GM18502 (cell line): ENCODE results near the gene P2RX7.
"Not testable (repeated sequence)": the region's sequence is repeated elsewhere in the genome, so short reads cannot be mapped to it uniquely, and the experiment has no call there.

ENCODE experiments used
- ATAC-seq: cut with Tn5 transposase; IDR thresholded peaks from one replicate; pipeline ENCODE4 v1.9.1; 2021; ENCODE audit warnings: mild to moderate bottlenecking; ENCODE audit not compliant: unreplicated experiment, poor library complexity

Gene P2RX7

DNA sequence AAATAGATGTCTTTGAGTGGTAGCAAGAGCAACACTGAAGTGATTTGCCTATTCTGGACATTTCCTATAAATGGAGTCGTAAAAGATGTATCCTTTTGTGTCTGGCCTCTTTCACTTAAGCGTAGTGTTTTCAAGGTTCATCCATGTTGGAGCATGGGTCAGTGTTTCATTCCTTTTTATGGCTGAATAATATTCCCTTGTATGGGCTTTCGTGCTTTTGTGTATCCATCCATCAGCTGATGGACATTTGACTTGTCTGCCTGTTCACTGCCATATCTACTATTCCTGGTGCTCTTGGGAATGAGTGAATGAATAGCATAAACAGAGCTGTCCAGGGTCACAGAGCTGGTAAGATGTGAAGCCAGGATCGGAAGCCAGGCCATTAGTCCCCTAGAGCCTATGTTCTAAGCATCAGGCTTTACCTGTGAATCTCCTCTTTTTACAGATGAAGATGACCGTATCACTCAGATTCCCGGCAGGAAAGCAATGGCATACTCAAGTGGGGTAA is 1.8 kb upstream of the P2RX7 start:
- ATAC-seq: no peak

DNA sequence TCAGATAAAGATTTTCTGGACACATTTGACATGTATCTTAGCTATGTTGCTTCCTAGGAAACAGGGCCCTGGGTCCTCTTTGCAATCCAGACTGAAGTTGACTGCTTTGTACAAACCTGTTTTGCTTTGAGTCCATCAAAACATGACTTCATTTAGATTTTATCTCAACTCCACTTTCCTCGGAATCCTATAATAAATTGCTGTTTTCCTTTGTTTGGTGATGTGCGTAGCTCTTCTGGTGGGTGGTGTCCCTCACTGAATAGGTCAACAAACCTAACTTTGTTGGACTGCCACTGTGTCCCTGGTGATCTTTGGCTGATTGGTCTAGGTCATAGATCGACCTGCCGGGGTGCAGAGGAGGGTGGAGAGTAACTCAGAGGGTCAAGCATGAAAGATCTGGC is 735 bp upstream of the P2RX7 start:
- ATAC-seq: no peak

DNA sequence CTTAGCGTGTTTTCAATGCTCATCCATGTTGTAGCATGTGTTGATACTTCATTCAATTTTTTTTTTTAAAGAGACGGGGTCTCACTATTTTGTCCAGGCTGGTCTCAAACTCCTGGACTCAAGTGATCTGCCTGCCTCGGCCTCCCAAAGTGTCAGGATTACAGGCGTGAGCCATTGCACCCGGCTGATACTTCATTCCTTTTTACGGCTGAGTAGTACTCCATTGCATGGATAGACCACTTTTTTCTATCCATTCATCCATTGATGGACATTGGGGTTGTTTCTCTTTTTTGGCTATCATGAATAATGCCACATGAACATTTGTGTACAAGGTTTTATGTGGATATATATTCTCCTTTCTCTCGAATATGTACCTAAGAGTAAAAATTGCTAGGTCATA is 1.2 kb downstream of the P2RX7 start:
- ATAC-seq: no peak

DNA sequence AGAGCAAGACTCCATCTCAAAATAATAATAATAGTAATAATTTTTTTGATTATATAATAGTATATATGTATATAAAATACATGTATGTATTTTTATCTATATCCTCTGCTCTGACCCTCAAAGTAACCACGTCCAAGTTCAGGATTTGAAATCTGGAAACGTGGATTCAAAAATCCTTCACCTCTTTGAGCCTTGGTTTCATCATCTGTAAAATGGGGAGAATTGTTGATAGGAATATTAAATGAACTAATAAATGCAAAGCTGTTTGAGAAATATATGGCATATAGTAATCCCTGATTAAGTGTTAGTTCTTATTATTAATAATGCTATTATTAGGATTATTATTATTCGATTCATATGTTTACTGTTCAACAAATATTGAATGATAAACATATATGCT is 2.6 kb downstream of the P2RX7 start:
- no peak for ATAC-seq

DNA sequence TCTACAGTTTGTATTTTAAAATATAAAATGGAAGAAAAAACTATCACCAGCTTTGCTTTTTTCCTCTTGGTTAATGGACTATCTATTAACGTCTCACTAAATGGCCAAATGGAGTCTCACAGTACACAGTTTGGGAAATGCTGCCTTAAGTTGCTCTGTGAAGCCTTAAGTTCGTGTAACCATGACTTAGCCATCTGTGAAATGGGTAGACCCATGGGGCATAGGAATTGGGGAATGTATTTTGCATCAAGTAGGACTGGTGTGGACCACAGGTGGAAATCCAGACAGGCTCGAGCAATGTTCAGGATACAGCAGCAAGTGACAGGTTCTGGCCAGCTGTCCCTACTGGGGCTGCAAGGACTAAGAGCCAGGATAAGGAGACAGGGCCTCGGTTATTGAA is 4.8 kb downstream of the P2RX7 start:
- no peak for ATAC-seq

DNA sequence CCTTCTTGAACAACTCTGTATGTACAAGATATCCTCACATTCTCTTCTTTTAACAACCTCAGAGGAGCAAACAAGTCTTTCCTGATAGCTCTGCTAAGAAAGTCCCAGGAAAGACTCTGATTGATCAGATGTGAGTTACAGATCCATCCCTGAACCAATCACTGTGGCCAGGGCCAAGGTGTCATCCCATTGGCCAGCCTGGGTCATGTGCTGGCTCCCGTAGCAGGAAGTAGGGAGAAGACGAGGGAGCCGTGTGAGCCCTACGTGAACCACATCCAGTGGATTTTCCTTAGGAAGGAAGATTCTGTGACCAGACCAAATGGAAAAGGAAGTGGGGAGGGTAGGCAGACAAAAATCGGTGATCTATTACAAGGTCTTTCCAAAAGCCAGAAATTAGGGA is 5.6 kb downstream of the P2RX7 start:
- ATAC-seq: no peak

DNA sequence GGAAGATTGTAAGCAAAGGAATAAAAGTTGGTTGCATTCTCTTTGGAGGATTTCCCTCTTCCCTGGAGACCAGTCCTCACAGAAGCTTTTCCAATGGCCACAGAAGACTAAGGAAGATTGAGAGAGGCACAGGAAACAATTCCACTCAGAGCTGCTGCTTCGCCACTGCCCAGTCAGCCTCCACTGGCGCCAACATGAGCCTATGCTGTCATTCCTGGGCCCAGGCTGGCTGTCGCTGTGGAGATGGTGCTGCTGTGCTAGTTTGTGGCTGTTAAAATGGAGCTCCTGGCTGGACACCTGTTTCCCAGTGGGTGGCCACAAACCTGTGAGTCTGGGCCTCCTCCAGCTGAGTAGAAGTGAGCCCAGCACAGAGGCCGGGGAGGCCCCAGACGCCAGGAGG is 6.6 kb downstream of the P2RX7 start:
- ATAC-seq: no peak

DNA sequence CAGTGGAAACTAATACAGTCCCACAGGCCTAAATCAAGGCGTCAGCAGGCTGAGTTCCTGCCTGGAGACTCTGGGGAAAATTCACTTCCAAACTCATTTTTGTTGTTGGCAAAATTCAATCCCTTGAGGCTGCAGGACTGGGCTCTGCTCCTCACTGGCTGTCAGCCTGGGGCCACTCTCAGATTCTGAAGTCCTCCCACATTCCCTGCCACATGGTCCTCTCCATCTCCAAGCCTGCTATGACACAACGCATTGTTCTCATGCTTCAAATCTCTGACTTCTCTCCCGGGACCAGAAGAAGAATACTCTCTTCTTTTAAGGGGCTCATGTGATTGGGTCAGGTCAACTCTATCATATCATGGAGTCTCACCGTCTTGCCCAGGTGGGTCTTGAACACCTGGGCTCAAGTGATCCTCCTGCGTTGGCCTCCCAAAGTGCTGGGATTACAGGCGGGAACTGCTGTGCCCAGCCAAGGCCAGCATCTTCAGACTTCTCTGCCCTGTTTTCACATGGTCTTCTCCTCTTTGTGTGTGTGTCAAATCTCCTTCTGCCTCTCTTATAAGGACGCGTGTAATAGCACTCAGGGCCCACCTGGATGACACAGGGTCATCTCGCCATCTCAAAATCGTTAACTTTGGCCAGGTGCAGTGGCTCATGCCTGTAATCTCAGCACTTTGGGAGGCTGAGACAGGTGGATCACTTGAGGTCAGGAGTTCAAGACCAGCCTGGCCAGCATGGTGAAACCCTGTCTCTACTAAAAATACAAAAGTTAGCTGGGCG is 9.7 kb downstream of the P2RX7 start:
- ATAC-seq: no peak

DNA sequence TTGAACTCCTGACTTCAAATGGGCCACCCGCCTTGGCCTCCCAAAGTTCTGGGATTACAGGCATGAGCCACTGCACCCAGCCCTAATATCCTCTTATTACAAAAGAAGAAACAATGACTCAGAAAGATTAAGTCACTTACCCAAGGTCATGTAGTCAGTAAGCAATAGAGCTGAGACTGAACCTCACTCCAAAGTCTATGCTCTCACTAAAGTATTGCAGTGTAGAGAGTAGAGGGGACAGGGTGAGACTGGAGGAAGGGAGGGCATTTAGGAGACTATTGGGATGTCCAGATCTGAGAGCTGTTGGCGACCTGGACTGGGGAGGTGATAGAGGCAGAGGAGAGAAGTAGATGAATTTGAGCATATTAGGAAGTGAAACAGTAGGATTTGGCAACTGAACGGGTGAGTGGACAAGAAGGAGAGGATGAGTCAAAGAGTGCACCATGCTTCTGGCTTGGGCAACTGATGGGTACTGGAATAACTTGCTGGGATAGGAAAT is 11.8 kb downstream of the P2RX7 start:
- ATAC-seq: no peak

DNA sequence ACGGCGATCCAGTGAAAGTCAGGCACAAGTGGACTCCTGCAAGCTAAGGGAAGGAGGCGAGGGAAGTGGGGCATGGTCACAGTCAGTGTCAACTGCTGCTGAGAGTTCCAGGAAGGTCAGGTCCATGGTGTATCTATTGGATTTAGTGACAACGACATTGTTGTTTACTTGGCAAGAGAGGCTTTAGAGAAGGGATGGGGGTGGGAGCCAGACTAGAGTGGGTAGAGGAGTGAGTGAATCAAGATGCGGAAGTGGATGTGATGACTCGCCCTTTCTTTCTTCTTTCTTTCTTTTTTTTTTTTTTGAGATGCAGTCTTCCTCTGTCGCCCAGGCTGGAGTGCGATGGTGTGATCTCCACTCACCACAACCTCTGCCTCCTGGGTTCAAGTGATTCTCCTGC is 12.5 kb downstream of the P2RX7 start:
- ATAC-seq: no peak

DNA sequence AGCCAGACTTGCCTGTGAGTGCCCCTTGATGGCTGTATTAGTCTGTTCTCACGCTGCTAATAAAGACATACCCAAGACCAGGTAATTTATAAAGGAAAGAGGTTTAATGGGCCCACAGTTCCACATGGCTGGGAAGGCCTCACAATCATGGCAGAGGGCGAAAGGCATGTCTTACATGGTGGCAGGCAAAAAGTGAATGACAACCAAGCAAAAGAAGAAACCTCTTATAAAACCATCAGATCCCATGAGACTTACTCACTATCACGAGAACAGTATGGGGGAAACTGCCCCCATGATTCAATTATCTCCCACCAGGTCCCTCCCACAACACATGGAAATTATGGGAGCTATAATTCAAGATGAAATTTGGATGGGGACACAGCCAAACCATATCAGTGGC is 16.6 kb downstream of the P2RX7 start:
- ATAC-seq: not testable (repeated sequence)

DNA sequence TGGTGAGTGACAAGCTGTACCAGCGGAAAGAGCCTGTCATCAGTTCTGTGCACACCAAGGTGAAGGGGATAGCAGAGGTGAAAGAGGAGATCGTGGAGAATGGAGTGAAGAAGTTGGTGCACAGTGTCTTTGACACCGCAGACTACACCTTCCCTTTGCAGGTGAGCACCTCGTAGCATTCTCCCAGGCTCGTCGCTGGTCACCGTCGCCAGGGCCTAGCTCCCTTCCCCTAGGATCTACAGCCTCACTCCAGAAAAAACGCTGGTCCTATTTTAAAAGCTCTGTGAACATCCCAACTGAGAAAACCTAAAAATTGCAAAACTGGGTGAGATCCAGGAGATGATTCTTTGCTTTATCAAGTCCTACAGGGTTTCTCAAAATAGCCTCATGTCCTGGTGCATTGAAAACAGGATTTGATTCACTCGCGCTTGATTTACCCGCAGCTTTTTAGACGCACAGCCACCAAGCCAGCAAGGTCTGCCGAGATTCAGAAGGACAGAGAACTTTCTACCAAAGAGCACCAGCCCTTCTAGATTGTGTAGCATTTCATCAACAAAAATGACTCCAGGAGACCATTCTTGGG is 22.2 kb downstream of the P2RX7 start:
- no peak for ATAC-seq

DNA sequence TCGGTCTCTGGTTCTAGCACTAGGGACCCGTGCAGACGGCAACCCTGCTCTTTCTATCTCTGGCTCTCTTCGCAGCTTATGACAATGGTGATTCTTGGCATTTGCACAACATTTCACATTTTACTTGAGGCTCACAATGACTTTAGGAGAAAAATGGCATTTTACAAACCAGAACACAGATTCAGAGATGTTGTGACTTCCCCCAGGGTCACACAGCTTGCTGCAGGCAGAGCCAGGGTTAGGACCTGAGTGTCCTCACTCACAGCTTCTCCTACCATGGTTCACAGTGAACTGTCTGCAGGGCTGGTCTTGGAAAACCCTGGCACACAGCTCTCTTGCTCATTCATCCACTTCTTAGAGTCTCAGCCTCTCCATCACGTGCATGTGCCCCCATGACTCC is 23.7 kb downstream of the P2RX7 start:
- no peak for ATAC-seq

DNA sequence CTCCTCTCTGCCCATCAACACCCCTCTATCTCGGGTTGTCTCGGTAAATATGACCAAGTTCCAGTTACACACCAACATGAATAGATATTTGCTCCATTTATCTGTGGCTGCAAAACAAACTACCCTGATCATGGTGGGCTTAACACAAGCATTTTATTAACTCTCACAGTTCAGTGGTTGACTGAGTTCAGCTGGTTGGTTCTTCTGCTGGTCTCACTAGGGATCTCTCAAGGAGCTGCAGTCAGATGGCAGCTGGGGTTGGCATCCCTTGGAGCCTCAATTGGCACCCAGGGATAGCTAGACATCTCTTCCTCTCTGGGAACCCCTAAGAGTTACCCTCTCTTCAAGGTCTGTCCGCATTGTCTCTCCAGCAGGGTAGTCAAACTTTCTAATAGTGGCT is 25.4 kb downstream of the P2RX7 start:
- no peak for ATAC-seq

DNA sequence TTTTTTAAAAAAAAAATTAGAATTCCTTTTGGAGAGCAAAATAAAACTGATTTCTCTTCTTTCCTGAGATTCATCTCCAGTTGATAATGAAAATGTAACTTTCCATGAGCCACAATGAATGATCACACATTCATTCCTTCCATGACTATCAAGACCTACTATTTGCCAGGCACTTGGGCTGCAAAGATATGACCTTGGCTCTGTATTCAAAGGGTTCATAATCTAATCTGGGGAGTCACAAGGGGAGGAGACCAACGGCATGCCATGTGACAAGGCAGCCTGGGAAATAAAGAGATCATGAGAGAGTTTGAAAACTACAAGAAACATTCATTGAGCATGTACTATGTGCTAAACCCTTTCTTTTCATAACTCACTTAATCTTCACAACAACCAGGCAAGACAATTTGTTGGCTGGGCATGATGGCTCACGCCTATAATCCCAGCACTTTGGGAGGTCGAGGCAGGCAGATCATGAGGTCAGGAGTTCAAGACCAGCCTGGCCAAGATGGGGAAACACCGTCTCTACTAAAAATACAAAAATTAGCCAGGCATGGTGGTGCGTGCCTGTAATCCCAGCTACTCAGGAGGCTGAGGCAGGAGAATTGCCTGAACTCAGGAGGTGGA is 26.2 kb downstream of the P2RX7 start:
- not testable (repeated sequence) for ATAC-seq

DNA sequence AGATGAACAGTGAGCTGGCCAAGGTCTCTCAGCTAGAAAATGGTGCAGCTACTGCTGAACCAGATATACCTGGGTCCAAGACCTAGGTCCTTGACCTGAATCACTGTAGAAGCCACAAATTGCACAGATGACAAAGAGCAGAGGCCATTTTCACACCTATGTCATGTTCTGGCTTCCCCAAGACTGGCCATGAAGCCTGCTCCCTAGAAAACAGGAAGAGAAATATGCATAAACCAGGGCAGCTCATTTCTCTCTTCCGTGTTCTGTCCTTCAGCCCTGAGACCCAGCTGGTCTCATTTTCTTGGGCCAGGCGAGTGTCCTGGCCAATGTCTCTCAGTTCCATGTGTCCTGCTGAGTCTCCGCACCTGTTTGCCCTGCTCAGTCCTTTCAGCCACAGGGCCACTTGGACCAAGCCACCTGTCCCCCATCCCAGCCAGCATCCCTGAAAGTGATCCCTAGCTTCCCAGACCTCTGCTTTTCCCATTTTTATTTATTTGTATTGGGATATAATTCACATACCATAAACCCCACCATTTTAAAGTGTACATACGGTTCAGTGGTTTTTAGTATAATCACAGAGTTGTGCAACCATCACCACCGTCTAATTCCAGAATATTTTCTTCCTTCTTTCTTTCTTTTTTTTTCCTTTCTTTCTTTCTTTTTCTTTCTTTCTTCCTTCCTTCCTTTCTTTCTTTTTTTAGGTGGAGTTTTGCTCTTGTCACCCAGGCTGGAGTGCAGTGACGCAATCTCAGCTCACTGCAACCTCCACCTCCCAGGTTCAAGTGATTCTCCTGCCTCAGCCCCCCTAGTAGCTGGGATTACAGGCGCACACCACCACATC is 27.0 kb downstream of the P2RX7 start:
- no peak for ATAC-seq

DNA sequence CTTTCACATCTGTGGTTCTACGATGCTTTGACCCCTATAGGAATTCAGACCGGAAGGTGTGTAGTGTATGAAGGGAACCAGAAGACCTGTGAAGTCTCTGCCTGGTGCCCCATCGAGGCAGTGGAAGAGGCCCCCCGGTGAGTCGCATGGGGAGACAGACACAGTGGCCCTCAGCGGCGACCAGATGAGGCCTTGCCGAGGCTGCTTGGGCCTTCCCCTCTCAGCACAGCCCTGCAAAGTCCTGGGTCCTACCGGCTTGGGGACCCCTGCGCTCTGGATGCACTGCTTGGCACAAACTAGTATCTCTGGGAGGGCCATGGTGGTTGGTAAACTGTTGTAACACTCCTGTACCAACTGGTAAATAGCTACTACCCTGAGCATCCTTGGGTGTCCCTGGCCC is 29.7 kb downstream of the P2RX7 start:
- no peak for ATAC-seq

DNA sequence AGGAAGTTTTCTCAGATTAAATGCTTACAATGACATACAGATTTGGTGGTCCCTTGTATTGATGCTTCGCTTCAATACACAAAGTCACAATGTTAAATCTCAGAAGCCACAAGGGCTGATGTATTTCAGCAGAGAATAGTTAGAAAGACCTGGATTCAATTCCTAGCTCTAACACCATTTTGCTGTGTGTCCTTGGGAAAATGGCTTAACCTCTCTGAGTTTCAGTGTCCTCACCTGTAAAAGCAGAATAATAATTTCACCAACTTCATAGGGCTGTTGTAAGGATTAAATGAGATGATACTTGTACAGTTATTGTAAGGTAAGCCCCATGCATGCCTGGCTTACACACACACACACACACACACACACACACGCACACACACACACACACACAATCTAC is 30.3 kb downstream of the P2RX7 start:
- ATAC-seq: no peak

DNA sequence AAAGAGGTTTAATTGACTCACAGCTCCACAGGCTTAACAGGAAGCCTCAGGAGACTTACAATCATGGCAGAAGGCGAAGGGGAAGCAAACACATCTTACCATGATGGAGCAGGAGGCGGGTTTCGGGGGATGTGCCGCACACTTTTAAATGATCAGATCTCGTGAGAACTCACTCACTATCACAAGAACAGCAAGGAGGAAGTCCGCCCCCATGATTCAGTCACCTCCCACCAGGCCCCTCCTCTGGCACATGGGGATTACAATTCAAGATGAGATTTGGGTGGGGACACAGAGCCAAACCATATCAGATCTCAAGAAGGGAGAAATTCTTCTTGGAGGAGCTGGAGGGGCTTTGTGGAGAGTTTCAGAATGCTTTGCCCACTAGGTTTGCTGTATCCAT is 32.2 kb downstream of the P2RX7 start:
- not testable (repeated sequence) for ATAC-seq

DNA sequence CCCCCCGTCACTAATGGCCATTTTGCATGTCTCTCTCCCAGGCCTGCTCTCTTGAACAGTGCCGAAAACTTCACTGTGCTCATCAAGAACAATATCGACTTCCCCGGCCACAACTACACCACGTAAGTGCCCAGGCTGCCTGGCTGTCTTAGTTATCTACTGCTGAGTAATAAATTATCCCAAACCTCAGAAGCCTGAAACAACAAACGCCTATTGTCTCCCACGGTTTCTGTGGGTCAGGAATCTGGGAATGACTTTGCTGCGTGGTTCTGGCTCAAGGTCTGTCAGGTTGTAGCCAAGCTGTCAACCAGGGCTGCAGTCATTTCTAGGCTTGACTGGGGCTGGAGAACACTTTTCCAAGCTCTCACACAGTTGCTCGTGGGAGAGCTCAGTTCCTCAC is 32.6 kb downstream of the P2RX7 start:
- ATAC-seq: no peak

DNA sequence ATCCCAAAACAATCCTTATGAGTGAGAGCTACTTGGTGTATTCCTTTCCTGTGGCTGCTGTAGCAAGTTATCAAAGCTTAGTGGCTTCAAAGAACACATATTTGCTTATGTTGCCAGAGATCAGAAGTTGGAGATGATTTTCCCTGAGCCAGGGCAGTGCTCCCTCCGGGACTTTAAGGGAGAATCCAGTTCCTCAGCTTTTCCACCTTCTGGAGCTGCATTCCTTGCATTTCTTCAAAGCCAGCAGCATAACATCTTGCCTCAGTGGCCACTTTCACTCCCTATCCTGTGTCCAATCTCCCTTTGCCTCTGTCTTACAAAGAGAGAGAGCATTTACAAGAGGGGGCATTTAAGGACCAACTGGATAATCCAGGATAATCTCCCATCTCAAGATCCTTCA is 33.7 kb downstream of the P2RX7 start:
- no peak for ATAC-seq
